CD4-positive, alpha-beta T cell (primary cell): ENCODE data around the gene FAM180B. TPM values are rescaled to one million over a fixed set of nuclear protein-coding genes. Genes with fewer than 3 reads are reported as not detected.

Source experiments
- ATAC-seq: fragments of 200-7000 bp; cut with Tn5 transposase; one replicate; pipeline ENCODE4 v1.10.0; 2022; ENCODE audit warnings: mild to moderate bottlenecking; ENCODE audit not compliant: poor library complexity
- CTCF ChIA-PET: fragments of 350-600 bp; sonication (Branson Sonifier 250); formaldehyde crosslinking; loops from one replicate; lab custom pipeline; 2021; ENCODE audit warnings: antibody characterized with exemption, inconsistent platforms; lab: Charles Lee
- POLR2A ChIA-PET: fragments of 350-600 bp; sonication (Branson Sonifier 250); formaldehyde crosslinking; loops from one replicate; lab custom pipeline; 2021; ENCODE audit warnings: antibody characterized with exemption, inconsistent platforms; lab: Charles Lee
- DNase-seq, 14 experiments: peaks; one replicate each; pipeline ENCODE4 v3.0.0-alpha.2; 2013 to 2020; ENCODE audit warnings: mixed read lengths in 2 of 14
- H3K27ac ChIP-seq, 2 donors: one replicate each; pipeline versions ENCODE4 v1.5.1 to v1.7.0; 2013; ENCODE audit warnings: low read length in 2 of 2, low read depth in 1 of 2, mild to moderate bottlenecking in 1 of 2
- H3K27me3 ChIP-seq, 2 experiments: 1 replicate in 1 of 2; 2 replicates in 1 of 2; pipeline versions ENCODE4 v1.6.1 to v1.7.0; 2013; ENCODE audit warnings: low read length in 2 of 2, control low read depth in 1 of 2, mild to moderate bottlenecking in 1 of 2, moderate library complexity in 1 of 2; ENCODE audit not compliant: insufficient read depth in 2 of 2, control insufficient read depth in 1 of 2
- H3K36me3 ChIP-seq: one replicate; pipeline ENCODE4 v1.6.1; 2013; ENCODE audit warnings: low read length, control low read depth; ENCODE audit not compliant: insufficient read depth
- H3K4me1 ChIP-seq: one replicate; pipeline ENCODE4 v1.6.1; 2013; ENCODE audit warnings: low read length, control low read depth; ENCODE audit not compliant: insufficient read depth
- H3K4me3 ChIP-seq: one replicate; pipeline ENCODE4 v1.5.1; 2013; ENCODE audit warnings: mild to moderate bottlenecking, low read length, moderate library complexity
- H3K9me3 ChIP-seq, 2 experiments: 1 replicate in 1 of 2; 2 replicates in 1 of 2; pipeline versions ENCODE4 v1.6.1 to v1.7.0; 2013; ENCODE audit warnings: low read length in 2 of 2, mild to moderate bottlenecking in 2 of 2, control low read depth in 1 of 2, moderate library complexity in 1 of 2; ENCODE audit not compliant: control insufficient read depth in 1 of 2, insufficient read depth in 1 of 2
- H3K27ac Mint-ChIP-seq: one replicate; pipeline ENCODE4 v1.8.0; 2020; ENCODE audit warnings: mixed read lengths
- H3K27me3 Mint-ChIP-seq: one replicate; pipeline ENCODE4 v1.8.0; 2021; ENCODE audit warnings: mixed read lengths
- H3K36me3 Mint-ChIP-seq: one replicate; pipeline ENCODE4 v1.8.0; 2021; ENCODE audit warnings: low read depth, mixed read lengths
- H3K4me1 Mint-ChIP-seq: one replicate; pipeline ENCODE4 v1.8.0; 2021; ENCODE audit warnings: low read depth, mixed read lengths
- H3K4me3 Mint-ChIP-seq: one replicate; pipeline ENCODE4 v1.8.0; 2020; ENCODE audit warnings: mild to moderate bottlenecking, mixed read lengths
- H3K9me3 Mint-ChIP-seq: one replicate; pipeline ENCODE4 v1.8.0; 2020; ENCODE audit warnings: mixed read lengths
- intact Hi-C, 2 experiments: fragments of 100-400 bp; cut with DNase I in 1 of 2; cut with micrococcal nuclease in 1 of 2; formaldehyde crosslinking; loops; one replicate each; pipeline versions ENCODE4 v1.15.1 to v1.9.0; 2023 to 2025; cut with DNase I, micrococcal nuclease
- total RNA-seq, 174 experiments: library from RNA in 2 of 174; stranded (reverse) in 2 of 174; gene quantifications; one replicate each; pipeline ENCODE4 v1.2.3 and lab custom pipeline; 2021 to 2026
- TF ChIP-seq, protein P1 (sequence below): fragments of 200-600 bp; IDR thresholded peaks from one replicate; pipeline ENCODE4 v1.8.0; 2022; ENCODE audit warnings: antibody characterized with exemption, mild to moderate bottlenecking

The FAM180B gene
- total RNA-seq, 2 experiments from 2014 or later = 0.55 to 0.92 TPM

GRCh38 chr11:47595029-47595428 is 8.6 kb downstream of the FAM180B start:
- Mint-ChIP-seq H3K4me3 (no peak overlapping the region), H3K27me3 (peaks cover 44% of the 10 kb centered on the region), H3K36me3 (no peaks in the 10 kb centered on the region), H3K9me3 (no peaks in the 10 kb centered on the region), H3K4me1 (no peaks in the 10 kb centered on the region), H3K27ac (no peak overlapping the region)
- ATAC-seq (no peak), DNase-seq (no peak)
- no peak overlapping the region for H3K27ac ChIP-seq
- H3K9me3 ChIP-seq = peaks cover 0 to 14% of the 10 kb centered on the region in 2 experiments
- H3K27me3 ChIP-seq = peaks cover 25 to 41% of the 10 kb centered on the region in 2 experiments
- ChIA-PET POLR2A (no interaction called here), CTCF (no interaction called here)
- intact Hi-C loops = no loop called here
- H3K36me3 ChIP-seq = no peaks in the 10 kb centered on the region
- TF ChIP-seq, protein P1, sequence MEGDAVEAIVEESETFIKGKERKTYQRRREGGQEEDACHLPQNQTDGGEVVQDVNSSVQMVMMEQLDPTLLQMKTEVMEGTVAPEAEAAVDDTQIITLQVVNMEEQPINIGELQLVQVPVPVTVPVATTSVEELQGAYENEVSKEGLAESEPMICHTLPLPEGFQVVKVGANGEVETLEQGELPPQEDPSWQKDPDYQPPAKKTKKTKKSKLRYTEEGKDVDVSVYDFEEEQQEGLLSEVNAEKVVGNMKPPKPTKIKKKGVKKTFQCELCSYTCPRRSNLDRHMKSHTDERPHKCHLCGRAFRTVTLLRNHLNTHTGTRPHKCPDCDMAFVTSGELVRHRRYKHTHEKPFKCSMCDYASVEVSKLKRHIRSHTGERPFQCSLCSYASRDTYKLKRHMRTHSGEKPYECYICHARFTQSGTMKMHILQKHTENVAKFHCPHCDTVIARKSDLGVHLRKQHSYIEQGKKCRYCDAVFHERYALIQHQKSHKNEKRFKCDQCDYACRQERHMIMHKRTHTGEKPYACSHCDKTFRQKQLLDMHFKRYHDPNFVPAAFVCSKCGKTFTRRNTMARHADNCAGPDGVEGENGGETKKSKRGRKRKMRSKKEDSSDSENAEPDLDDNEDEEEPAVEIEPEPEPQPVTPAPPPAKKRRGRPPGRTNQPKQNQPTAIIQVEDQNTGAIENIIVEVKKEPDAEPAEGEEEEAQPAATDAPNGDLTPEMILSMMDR = no peak
- H3K4me1 ChIP-seq = peaks cover 12% of the 10 kb centered on the region
- H3K4me3 ChIP-seq = no peak overlapping the region

DNA sequence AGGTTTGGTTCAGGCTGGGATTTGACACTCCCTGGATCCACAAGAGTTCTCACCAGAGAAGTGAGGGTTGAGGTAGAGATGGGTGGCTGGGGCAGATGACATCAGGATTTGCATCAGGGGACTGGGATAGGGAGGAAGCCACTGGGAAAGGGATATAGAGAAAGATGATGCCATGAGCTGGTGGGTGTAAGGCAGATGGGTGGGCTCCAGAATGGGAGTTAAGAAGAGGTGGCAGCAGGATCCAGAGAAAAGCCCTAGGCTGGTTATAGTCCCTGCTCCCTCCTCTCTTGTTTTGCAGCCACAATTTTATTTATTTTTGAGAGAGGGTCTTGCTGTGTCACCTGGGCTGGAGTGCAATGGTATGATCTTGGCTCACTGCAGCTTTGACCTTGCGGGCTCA is 9.5 kb downstream of the FAM180B start:
- DNase-seq = no peak
- Mint-ChIP-seq H3K27me3 (peaks cover 44% of the 10 kb centered on the region), H3K4me3 (no peak overlapping the region), H3K36me3 (no peaks in the 10 kb centered on the region), H3K4me1 (no peaks in the 10 kb centered on the region), H3K9me3 (no peaks in the 10 kb centered on the region), H3K27ac (no peak overlapping the region)
- H3K27me3 ChIP-seq = peaks cover 25 to 41% of the 10 kb centered on the region in 2 experiments
- H3K4me1 ChIP-seq = peaks cover 12% of the 10 kb centered on the region
- peaks cover 0 to 14% of the 10 kb centered on the region in 2 experiments for H3K9me3 ChIP-seq
- CTCF ChIA-PET = no interaction called here
- intact Hi-C loops = no loop called here
- no peak for ATAC-seq
- no peak overlapping the region for H3K4me3 ChIP-seq
- TF ChIP-seq, protein P1 = no peak
- no peaks in the 10 kb centered on the region for H3K36me3 ChIP-seq
- no peak overlapping the region for H3K27ac ChIP-seq
- POLR2A ChIA-PET = no interaction called here

DNA sequence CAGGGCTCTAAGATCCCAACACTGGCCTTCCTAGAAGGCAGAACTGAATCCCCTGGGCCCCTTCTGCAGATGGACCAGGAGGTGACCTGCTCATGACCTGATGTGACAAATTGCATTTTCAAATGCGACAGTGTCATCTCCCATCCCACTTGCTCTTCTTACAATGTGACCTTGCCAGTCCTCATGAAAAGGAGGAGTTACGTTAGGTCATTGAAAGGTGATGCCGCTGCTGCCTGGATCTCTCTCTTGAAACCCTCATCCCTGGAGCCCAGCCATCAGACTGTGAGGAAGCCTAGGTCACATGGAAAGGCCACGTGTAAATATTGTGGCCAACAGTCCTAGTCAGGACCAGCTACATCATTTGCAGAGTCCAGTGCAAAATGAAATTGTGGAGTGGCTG is 13.4 kb downstream of the FAM180B start:
- H3K27ac ChIP-seq = no peak overlapping the region
- no peaks in the 10 kb centered on the region for H3K9me3 Mint-ChIP-seq
- no peaks in the 10 kb centered on the region for H3K4me1 Mint-ChIP-seq
- H3K4me1 ChIP-seq = no peaks in the 10 kb centered on the region
- H3K27me3 Mint-ChIP-seq = peaks cover 19% of the 10 kb centered on the region
- H3K4me3 ChIP-seq = no peak overlapping the region
- TF ChIP-seq, protein P1 = no peak
- H3K4me3 Mint-ChIP-seq = no peak overlapping the region
- CTCF ChIA-PET = no interaction called here
- ATAC-seq = no peak
- POLR2A ChIA-PET = no interaction called here
- DNase-seq = no peak
- no peak overlapping the region for H3K27ac Mint-ChIP-seq
- peaks cover 0 to 3% of the 10 kb centered on the region in 2 experiments for H3K9me3 ChIP-seq
- no peaks in the 10 kb centered on the region for H3K36me3 ChIP-seq
- peaks cover 3 to 12% of the 10 kb centered on the region in 2 experiments for H3K27me3 ChIP-seq
- H3K36me3 Mint-ChIP-seq = no peaks in the 10 kb centered on the region
- intact Hi-C loops = no loop called here
